ENCODE data around the gene AIM2. TPM values are rescaled to one million over a fixed set of nuclear protein-coding genes. Genes with fewer than 3 reads are reported as not detected.
"Not testable (repeated sequence)": the region's sequence is repeated elsewhere in the genome, so short reads cannot be mapped to it uniquely, and the experiment has no call there.

Gene AIM2
- total RNA-seq, 1 experiment from 2014 or later = not detected

DNA sequence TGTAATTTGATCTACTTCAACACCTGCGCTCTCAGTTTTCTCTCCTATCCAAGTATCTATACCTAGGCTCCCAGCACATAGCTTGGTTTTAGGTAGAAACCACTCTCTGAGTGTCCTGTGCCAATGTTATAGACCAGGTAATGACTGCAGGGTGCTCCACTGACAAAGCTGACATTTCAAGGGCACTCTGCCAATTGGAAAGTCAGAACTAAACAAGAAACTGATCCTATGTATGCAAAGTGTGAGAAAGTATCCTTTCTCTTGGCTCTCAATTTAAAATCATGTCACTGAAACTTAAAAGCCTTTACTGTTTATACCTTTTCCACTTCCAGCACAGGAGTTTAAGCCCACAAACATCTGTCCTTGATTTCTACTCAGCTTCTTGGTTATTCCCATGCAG, 45.0 kb upstream of the AIM2 start:
- Histone ChIP-seq H3K9me3 (ENCODE audit: insufficient read depth, low read depth) (no peaks in the 10 kb centered on the region), H3F3A (ENCODE audit: insufficient read depth, low read depth) (no peaks in the 10 kb centered on the region), H3K27me3 (ENCODE audit: insufficient read depth, low read depth) (peaks cover 27% of the 10 kb centered on the region), H3K4me2 (no peak overlapping the region), H3K4me3 (no peak overlapping the region), H3K9me2 (ENCODE audit: insufficient read depth) (no peaks in the 10 kb centered on the region), H3K36me3 (ENCODE audit: low read depth) (no peaks in the 10 kb centered on the region), H2AFZ (no peak overlapping the region), H3K27ac (no peak overlapping the region), H4K20me1 (ENCODE audit: insufficient read depth) (no peaks in the 10 kb centered on the region), H3K79me2 (ENCODE audit: low read depth) (no peaks in the 10 kb centered on the region), H3K4me1 (replicated peaks; ENCODE audit: insufficient read depth) (no peaks in the 10 kb centered on the region)
- CTCF ChIA-PET = no interaction called here
- BruUV-seq (replicated peaks) = no TSS peak
- intact Hi-C loops (cut with micrococcal nuclease; ENCODE audit: unreplicated experiment) = no loop called here
- TF ChIP-seq, protein P1, sequence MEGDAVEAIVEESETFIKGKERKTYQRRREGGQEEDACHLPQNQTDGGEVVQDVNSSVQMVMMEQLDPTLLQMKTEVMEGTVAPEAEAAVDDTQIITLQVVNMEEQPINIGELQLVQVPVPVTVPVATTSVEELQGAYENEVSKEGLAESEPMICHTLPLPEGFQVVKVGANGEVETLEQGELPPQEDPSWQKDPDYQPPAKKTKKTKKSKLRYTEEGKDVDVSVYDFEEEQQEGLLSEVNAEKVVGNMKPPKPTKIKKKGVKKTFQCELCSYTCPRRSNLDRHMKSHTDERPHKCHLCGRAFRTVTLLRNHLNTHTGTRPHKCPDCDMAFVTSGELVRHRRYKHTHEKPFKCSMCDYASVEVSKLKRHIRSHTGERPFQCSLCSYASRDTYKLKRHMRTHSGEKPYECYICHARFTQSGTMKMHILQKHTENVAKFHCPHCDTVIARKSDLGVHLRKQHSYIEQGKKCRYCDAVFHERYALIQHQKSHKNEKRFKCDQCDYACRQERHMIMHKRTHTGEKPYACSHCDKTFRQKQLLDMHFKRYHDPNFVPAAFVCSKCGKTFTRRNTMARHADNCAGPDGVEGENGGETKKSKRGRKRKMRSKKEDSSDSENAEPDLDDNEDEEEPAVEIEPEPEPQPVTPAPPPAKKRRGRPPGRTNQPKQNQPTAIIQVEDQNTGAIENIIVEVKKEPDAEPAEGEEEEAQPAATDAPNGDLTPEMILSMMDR (conservative IDR thresholded peaks at IDR 0.05) = no peak
- TF ChIP-seq EZH2 (IDR thresholded peaks at IDR 0.05; ENCODE audit: low read depth) = no peak
- no peak for DNase-seq
- POLR2A ChIA-PET (ENCODE audit: unreplicated experiment) = no interaction called here

DNA sequence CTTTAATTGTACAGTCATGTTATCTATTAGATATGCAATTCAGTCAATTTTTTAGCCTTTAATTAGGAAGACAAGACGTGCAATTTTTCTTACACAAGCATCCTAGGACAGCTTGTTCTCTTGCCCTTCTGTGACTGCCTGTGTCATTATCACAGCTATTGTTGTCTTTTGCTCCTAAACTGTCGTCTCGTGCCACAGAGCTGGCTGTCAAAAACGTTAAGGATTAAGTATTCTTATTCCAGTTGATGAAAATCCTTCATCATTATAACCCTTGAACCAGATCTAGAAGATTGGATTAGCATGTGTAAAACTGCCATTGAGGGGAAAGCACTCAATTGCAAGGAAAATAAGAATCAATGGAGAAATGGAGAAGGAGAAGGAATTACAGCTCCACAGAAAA, 43.8 kb upstream of the AIM2 start:
- Histone ChIP-seq H3K4me1 (replicated peaks; ENCODE audit: insufficient read depth) (no peaks in the 10 kb centered on the region), H2AFZ (no peak overlapping the region), H3K27ac (no peak overlapping the region), H3K4me3 (no peak overlapping the region), H3K27me3 (ENCODE audit: insufficient read depth, low read depth) (peaks cover 20% of the 10 kb centered on the region), H3F3A (ENCODE audit: insufficient read depth, low read depth) (no peaks in the 10 kb centered on the region), H3K79me2 (ENCODE audit: low read depth) (no peaks in the 10 kb centered on the region), H3K9me3 (ENCODE audit: insufficient read depth, low read depth) (no peaks in the 10 kb centered on the region), H4K20me1 (ENCODE audit: insufficient read depth) (no peaks in the 10 kb centered on the region), H3K4me2 (no peak overlapping the region), H3K9me2 (ENCODE audit: insufficient read depth) (no peaks in the 10 kb centered on the region), H3K36me3 (ENCODE audit: low read depth) (no peaks in the 10 kb centered on the region)
- ChIA-PET CTCF (no interaction called here), POLR2A (ENCODE audit: unreplicated experiment) (no interaction called here)
- no peak for TF ChIP-seq EZH2 (IDR thresholded peaks at IDR 0.05; ENCODE audit: low read depth)
- TF ChIP-seq, protein P1 (conservative IDR thresholded peaks at IDR 0.05) = no peak
- no TSS peak for BruUV-seq (replicated peaks)
- intact Hi-C loops (cut with micrococcal nuclease; ENCODE audit: unreplicated experiment) = no loop called here
- no peak for DNase-seq

DNA sequence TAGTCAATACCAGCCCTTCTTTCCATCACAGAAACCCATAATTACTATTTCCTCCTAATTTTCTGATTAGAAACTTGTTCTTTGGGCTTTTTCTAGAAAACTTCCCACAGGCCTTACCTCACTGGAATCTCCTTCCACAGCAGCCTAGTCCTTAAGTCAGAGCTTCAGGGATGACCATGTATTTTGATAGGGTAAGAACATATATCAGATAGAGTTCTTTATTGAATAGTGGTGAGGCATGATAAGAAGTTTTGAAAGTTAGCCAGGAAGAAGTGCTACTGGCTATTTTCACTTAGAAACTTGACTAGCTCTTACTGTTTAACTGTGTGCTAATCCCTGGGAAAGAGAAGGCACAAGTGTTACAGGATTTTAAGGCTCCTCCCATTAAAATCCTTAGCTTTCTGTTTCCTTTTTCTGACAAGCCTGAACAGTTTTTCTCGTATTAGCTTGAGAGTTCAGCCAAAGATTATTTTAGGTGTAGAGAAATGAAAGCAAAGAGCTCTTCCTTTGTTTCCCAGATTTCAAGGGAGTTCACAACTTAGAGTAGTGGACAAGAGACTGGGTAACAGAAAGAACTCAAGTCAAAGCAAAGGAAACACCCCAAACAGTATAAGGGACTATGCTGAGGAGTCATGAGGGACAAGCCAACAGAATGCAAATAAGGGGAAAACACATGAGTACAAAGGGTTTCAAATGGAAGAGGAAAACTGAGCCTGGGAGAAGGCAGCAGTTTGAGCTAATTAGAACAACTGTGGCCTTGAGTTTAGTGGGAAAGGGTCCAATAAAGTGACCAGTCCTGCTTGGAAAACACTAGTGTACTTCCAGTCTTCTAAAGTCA, 37.2 kb upstream of the AIM2 start:
- Histone ChIP-seq H3K79me2 (ENCODE audit: low read depth) (no peaks in the 10 kb centered on the region), H3K27me3 (ENCODE audit: insufficient read depth, low read depth) (no peaks in the 10 kb centered on the region), H3K9me2 (ENCODE audit: insufficient read depth) (peaks cover 4% of the 10 kb centered on the region; the same call in 1 of the 2 replicates), H2AFZ (no peak overlapping the region), H3K9me3 (ENCODE audit: insufficient read depth, low read depth) (no peaks in the 10 kb centered on the region), H3K27ac (no peak overlapping the region), H3F3A (ENCODE audit: insufficient read depth, low read depth) (no peaks in the 10 kb centered on the region), H3K4me3 (no peak overlapping the region), H3K36me3 (ENCODE audit: low read depth) (no peaks in the 10 kb centered on the region), H3K4me1 (replicated peaks; ENCODE audit: insufficient read depth) (no peaks in the 10 kb centered on the region), H3K4me2 (no peak overlapping the region), H4K20me1 (ENCODE audit: insufficient read depth) (no peaks in the 10 kb centered on the region)
- ChIA-PET CTCF (no interaction called here), POLR2A (ENCODE audit: unreplicated experiment) (no interaction called here)
- intact Hi-C loops (cut with micrococcal nuclease; ENCODE audit: unreplicated experiment) = no loop called here
- no peak for DNase-seq
- BruUV-seq (replicated peaks) = no TSS peak
- TF ChIP-seq EZH2 (IDR thresholded peaks at IDR 0.05; ENCODE audit: low read depth) = no peak
- TF ChIP-seq, protein P1 (conservative IDR thresholded peaks at IDR 0.05) = no peak

DNA sequence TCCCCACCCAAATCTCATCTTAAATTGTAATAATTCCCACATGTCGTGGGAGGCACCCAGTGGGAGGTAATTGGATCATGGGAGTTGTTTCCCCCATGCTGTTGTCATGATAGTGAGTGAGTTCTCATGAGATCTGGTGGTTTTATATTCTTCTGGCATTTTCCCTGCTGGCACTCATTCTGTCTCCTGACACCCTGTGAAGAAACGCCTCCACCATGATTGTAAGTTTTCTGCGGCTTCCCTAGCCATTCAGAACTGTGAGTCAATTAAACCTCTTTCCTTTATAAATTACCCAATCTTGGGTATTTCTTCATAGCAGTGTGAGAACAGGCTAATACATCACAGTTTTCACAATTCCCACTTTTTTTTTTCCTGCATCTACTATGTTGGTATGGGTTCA, 26.5 kb upstream of the AIM2 start:
- H3K4me3 ChIP-seq; H4K20me1 ChIP-seq (ENCODE audit: insufficient read depth); H3F3A ChIP-seq (ENCODE audit: insufficient read depth, low read depth); H3K79me2 ChIP-seq (ENCODE audit: low read depth); H3K4me1 ChIP-seq (replicated peaks; ENCODE audit: insufficient read depth); intact Hi-C loops (cut with micrococcal nuclease; ENCODE audit: unreplicated experiment); H3K9me3 ChIP-seq (ENCODE audit: insufficient read depth, low read depth); CTCF ChIA-PET; H3K27ac ChIP-seq; H3K9me2 ChIP-seq (ENCODE audit: insufficient read depth); BruUV-seq (replicated peaks); H2AFZ ChIP-seq; H3K4me2 ChIP-seq; DNase-seq; POLR2A ChIA-PET (ENCODE audit: unreplicated experiment); H3K36me3 ChIP-seq (ENCODE audit: low read depth): not testable (repeated sequence)
- peaks cover 26% of the 10 kb centered on the region for H3K27me3 ChIP-seq (ENCODE audit: insufficient read depth, low read depth)

All from PC-9 (cell line).